HCT116 (cell line): Measurements from ENCODE around the gene C10orf90. TPM values are rescaled to one million over a fixed set of nuclear protein-coding genes. Genes with fewer than 3 reads are reported as not detected.

Experiments
- ATAC-seq: fragments of 200-7000 bp; cut with Tn5 transposase; 2 replicates; pipeline ENCODE4 v1.9.1; 2020; ENCODE audit warnings: mild to moderate bottlenecking, moderate library complexity
- BruUV-seq: library from RNA; stranded (reverse); fragments of 400-500 nt; replicated peaks from 2 replicates; lab custom pipeline; 2021; lab: Mats Ljungman, UMichigan
- CTCF ChIA-PET: fragments of 300-600 bp; sonication (Branson Sonifier 250); formaldehyde crosslinking; loops from one replicate; lab custom pipeline; 2021; ENCODE audit warnings: antibody characterized with exemption; lab: Charles Lee
- POLR2A ChIA-PET: fragments of 300-600, 350-600 bp; sonication (Branson Sonifier 250); formaldehyde crosslinking; loops from one replicate; lab custom pipeline; 2021; ENCODE audit warnings: antibody characterized with exemption; lab: Charles Lee
- RAD21 ChIA-PET, 2 experiments: fragments of 300-600 bp; sonication (Branson Sonifier 250); formaldehyde crosslinking; loops; one replicate each; lab custom pipeline; 2023; ENCODE audit warnings: low total read pairs in 2 of 2; ENCODE audit not compliant: uncharacterized antibody in 2 of 2, unreplicated experiment in 2 of 2, low non-redundant PET in 1 of 2; lab: Charles Lee
- DNase-seq: peaks from one replicate; pipeline ENCODE4 v3.0.0-alpha.2; 2010; ENCODE audit warnings: low read depth, low spot score
- H2AFZ ChIP-seq: fragments of 200-600 bp; shearing (Covaris generic), sonication (generic); 2 replicates; pipeline ENCODE4 v1.6.1; 2017; ENCODE audit warnings: low read depth, mixed run types, mixed read lengths, antibody characterized with exemption, low read length; ENCODE audit not compliant: poor library complexity, severe bottlenecking
- H3K27ac ChIP-seq: 2 replicates; pipeline ENCODE4 v1.5.1; 2012; ENCODE audit warnings: low read depth, low read length
- H3K27me3 ChIP-seq: fragments of 200-600 bp; sonication (generic); 2 replicates; pipeline ENCODE4 v1.6.1; 2016; ENCODE audit warnings: mixed run types, low read length, mixed read lengths; ENCODE audit not compliant: insufficient read depth
- H3K36me3 ChIP-seq, 2 experiments: fragments of 200-500 bp in 1 of 2; fragments of 200-600 bp in 1 of 2; sonication (Bioruptor generic) in 1 of 2; sonication (generic) in 1 of 2; 2 replicates each; pipeline versions ENCODE4 v1.5.1 to v1.6.1; 2014 to 2016; ENCODE audit warnings: low read length in 2 of 2, inconsistent platforms in 1 of 2, mixed read lengths in 1 of 2, mixed run types in 1 of 2; ENCODE audit not compliant: insufficient read depth in 2 of 2, control insufficient read depth in 1 of 2
- H3K4me1 ChIP-seq, 2 experiments: fragments of 200-600 bp in 1 of 2; sonication (generic) in 1 of 2; 2 replicates each; pipeline versions ENCODE4 v1.5.1 to v1.6.1; 2012 to 2017; ENCODE audit warnings: low read length in 2 of 2, inconsistent platforms in 1 of 2, mild to moderate bottlenecking in 1 of 2, mixed read lengths in 1 of 2, mixed run types in 1 of 2, moderate library complexity in 1 of 2; ENCODE audit not compliant: insufficient read depth in 2 of 2, control insufficient read depth in 1 of 2
- H3K4me2 ChIP-seq: fragments of 200-600 bp; sonication (generic); 2 replicates; pipeline ENCODE4 v1.6.1; 2017; ENCODE audit warnings: mixed run types, low read length, mixed read lengths
- H3K4me3 ChIP-seq, 2 experiments: fragments of 200-600 bp in 1 of 2; sonication (generic) in 1 of 2; replicated peaks in 1 of 2; 2 replicates each; pipeline ENCODE4 v1.5.1; 2011 to 2016; ENCODE audit warnings: low read length in 2 of 2, control low read depth in 1 of 2, low read depth in 1 of 2, mild to moderate bottlenecking in 1 of 2, mixed read lengths in 1 of 2, mixed run types in 1 of 2
- H3K79me2 ChIP-seq: fragments of 200-600 bp; sonication (generic); 2 replicates; pipeline ENCODE4 v1.6.1; 2017; ENCODE audit warnings: mild to moderate bottlenecking, mixed run types, low read length, moderate library complexity, mixed read lengths; ENCODE audit not compliant: insufficient read depth
- H3K9ac ChIP-seq: fragments of 200-600 bp; sonication (generic); 2 replicates; pipeline ENCODE4 v1.6.1; 2016; ENCODE audit warnings: low read length, mixed read lengths
- H3K9me2 ChIP-seq: fragments of 200-600 bp; sonication (generic), shearing (Covaris generic); 2 replicates; pipeline ENCODE4 v1.6.1; 2017; ENCODE audit warnings: mixed run types, mild to moderate bottlenecking, moderate library complexity; ENCODE audit not compliant: insufficient read depth
- H3K9me3 ChIP-seq, 2 experiments: fragments of 200-500 bp in 1 of 2; fragments of 200-600 bp in 1 of 2; sonication (Bioruptor generic) in 1 of 2; sonication (generic) in 1 of 2; 2 replicates each; pipeline ENCODE4 v1.6.1; 2014 to 2017; ENCODE audit warnings: low read length in 2 of 2, mixed read lengths in 2 of 2, inconsistent platforms in 1 of 2, low read depth in 1 of 2, mild to moderate bottlenecking in 1 of 2, mixed run types in 1 of 2, moderate library complexity in 1 of 2; ENCODE audit not compliant: control insufficient read depth in 1 of 2, insufficient read depth in 1 of 2
- H4K20me1 ChIP-seq: fragments of 200-600 bp; sonication (generic), shearing (Covaris generic); 2 replicates; pipeline ENCODE4 v1.6.1; 2017; ENCODE audit warnings: mixed run types, mild to moderate bottlenecking, moderate library complexity; ENCODE audit not compliant: insufficient read depth
- CTCF ChIP-seq, 3 experiments: fragments of 200-600 bp in 1 of 3; sonication (generic) in 1 of 3; IDR thresholded peaks in 2 of 3; conservative IDR thresholded peaks in 1 of 3; 2 replicates each; pipeline ENCODE4 v1.5.1; 2012 to 2017; ENCODE audit warnings: low read depth in 2 of 3, low read length in 2 of 3, antibody characterized with exemption in 1 of 3, borderline replicate concordance in 1 of 3, control low read depth in 1 of 3, mild to moderate bottlenecking in 1 of 3, mixed read lengths in 1 of 3, mixed run types in 1 of 3, moderate library complexity in 1 of 3; ENCODE audit not compliant: insufficient read depth in 1 of 3
- ELF1 ChIP-seq: IDR thresholded peaks from 2 replicates; pipeline ENCODE4 v1.6.1; 2012; ENCODE audit warnings: low read depth, borderline replicate concordance
- FOSL1 ChIP-seq: IDR thresholded peaks from 2 replicates; pipeline ENCODE4 v1.6.1; 2012; ENCODE audit warnings: low read depth
- SIN3A ChIP-seq: IDR thresholded peaks from 2 replicates; pipeline ENCODE4 v1.6.1; 2012; ENCODE audit warnings: low read depth
- TCF7L2 ChIP-seq: IDR thresholded peaks from 2 replicates; pipeline ENCODE4 v1.7.0; 2011; ENCODE audit warnings: borderline replicate concordance, inconsistent platforms; ENCODE audit not compliant: insufficient read depth, insufficient read length; ENCODE audit errors: extremely low read depth
- ZNF274 ChIP-seq: fragments of 200-500 bp; sonication (Bioruptor generic); IDR thresholded peaks from 2 replicates; pipeline ENCODE4 v1.6.1; 2014; ENCODE audit warnings: mild to moderate bottlenecking, low read depth, low read length, inconsistent platforms
- intact Hi-C: fragments of 100-400 bp; cut with micrococcal nuclease; formaldehyde crosslinking; loops from 2 replicates; pipeline ENCODE4 v1.10.0; 2022
- total RNA-seq: library from RNA; stranded (reverse); gene quantifications from one replicate; pipeline ENCODE4 v1.2.1, GENCODE V29; 2021; ENCODE audit not compliant: unreplicated experiment

The C10orf90 gene
- total RNA-seq, 1 experiment from 2014 or later, result not detected

- no TSS peak for BruUV-seq
- H2AFZ ChIP-seq, result no peak overlapping the region
- no peaks in the 10 kb centered on the region for H3K79me2 ChIP-seq
- H3K27me3 ChIP-seq, result peaks cover 67% of the 10 kb centered on the region
- CTCF ChIA-PET, result no interaction called here
- no peak overlapping the region for H3K4me3 ChIP-seq
- H4K20me1 ChIP-seq, result no peaks in the 10 kb centered on the region
- no peak overlapping the region for H3K4me2 ChIP-seq
- H3K36me3 ChIP-seq, result no peaks in the 10 kb centered on the region
- no peak for ATAC-seq
- no peaks in the 10 kb centered on the region for H3K4me1 ChIP-seq
- RAD21 ChIA-PET, result no interaction called here
- TF ChIP-seq SIN3A (no peak), TCF7L2 (no peak)
- POLR2A ChIA-PET, result no interaction called here
- intact Hi-C loops, result no loop called here
- no peak for DNase-seq
- no peak overlapping the region for H3K27ac ChIP-seq
- H3K9me3 ChIP-seq, result no peaks in the 10 kb centered on the region
- no peak overlapping the region for H3K9ac ChIP-seq
- no peaks in the 10 kb centered on the region for H3K9me2 ChIP-seq
These were observed 84.4 kb downstream of the C10orf90 start for GRCh38 chr10:126586128-126586527.

GRCh38 chr10:126585249-126586017 lies 85.1 kb downstream of the C10orf90 start:
- Histone ChIP-seq H3K79me2 (no peaks in the 10 kb centered on the region), H4K20me1 (no peaks in the 10 kb centered on the region)
- POLR2A ChIA-PET, result no interaction called here

More at GRCh38 chr10:126585249-126586017, 85.1 kb downstream of the C10orf90 start:
- BruUV-seq, result no TSS peak
- H3K4me3 ChIP-seq, result no peak overlapping the region
- TF ChIP-seq FOSL1, result no peak
- TF ChIP-seq CTCF (IDR thresholded peaks at IDR 0.05 in 2 of 3, conservative IDR thresholded peaks at IDR 0.05 in 1 of 3; ENCODE audit: borderline replicate concordance in 1 of 3, insufficient read depth in 1 of 3, low read depth in 2 of 3, low read length in 2 of 3), result no peak
- no peak for TF ChIP-seq ELF1
- no peak for TF ChIP-seq ZNF274
- DNase-seq, result no peak
- no peaks in the 10 kb centered on the region for H3K36me3 ChIP-seq
- intact Hi-C loops, result no loop called here
- H3K9me3 ChIP-seq, result no peaks in the 10 kb centered on the region
- ATAC-seq, result no peak
- no peak overlapping the region for H3K4me2 ChIP-seq
- no peaks in the 10 kb centered on the region for H3K4me1 ChIP-seq
- H3K9me2 ChIP-seq, result no peaks in the 10 kb centered on the region
- H3K9ac ChIP-seq, result no peak overlapping the region
- peaks cover 71% of the 10 kb centered on the region for H3K27me3 ChIP-seq
- ChIA-PET CTCF (no interaction called here), RAD21 (no interaction called here)
- no peak overlapping the region for H3K27ac ChIP-seq
- no peak overlapping the region for H2AFZ ChIP-seq
